Cardiac septum (tissue), 1 donor: ENCODE measurements around the gene CASZ1. TPM values are rescaled to one million over a fixed set of nuclear protein-coding genes. Genes with fewer than 3 reads are reported as not detected.

ENCODE experiments used
- DNase-seq: peaks from one replicate; pipeline ENCODE4 v3.0.0-alpha.2; 2020; ENCODE audit warnings: low spot score
- intact Hi-C: fragments of 100-400 bp; cut with DNase I; formaldehyde crosslinking; loops from one replicate; pipeline ENCODE4 v1.14.0; 2022
- total RNA-seq: library from RNA; stranded (reverse); fragmentation: NEBNext Ultra II Directional; extraction: Animal tissue kit (Norgen Biotek cat#: 25700); gene quantifications from one replicate; pipeline ENCODE4 v1.2.1, GENCODE V29; 2021
- donor health status: DM: no; HTN: no; CAD: no.

Gene CASZ1
- total RNA-seq, 1 donor from 2014 or later = 82.0 TPM

- intact Hi-C loops = loop anchor here (5.0 kb wide), 1 partner anchor 49 kb away; no protein-coding TSS in a partner anchor
- DNase-seq = no peak
These were observed 58.1 kb downstream of the CASZ1 start for GRCh38 chr1:10738061-10739058.

- intact Hi-C loops = loop anchor here (5.0 kb wide), 1 partner anchor 50 kb away; no protein-coding TSS in a partner anchor
- DNase-seq = no peak
These were observed 58.8 kb downstream of the CASZ1 start for GRCh38 chr1:10737651-10738050.

GRCh38 chr1:10736634-10737586 is 59.5 kb downstream of the CASZ1 start:
- intact Hi-C loops = loop anchor here (5.0 kb wide), 1 partner anchor 50 kb away; no protein-coding TSS in a partner anchor

GRCh38 chr1:10735563-10736305 is 60.7 kb downstream of the CASZ1 start:
- no peak for DNase-seq
- intact Hi-C loops = loop anchor here (5.0 kb wide), 1 partner anchor 52 kb away; no protein-coding TSS in a partner anchor

More at GRCh38 chr1:10736634-10737586, 59.5 kb downstream of the CASZ1 start:
- no peak for DNase-seq

GRCh38 chr1:10734962-10735544 is 61.4 kb downstream of the CASZ1 start:
- intact Hi-C loops = loop anchor here (5.0 kb wide), 1 partner anchor 52 kb away; no protein-coding TSS in a partner anchor
- DNase-seq = no peak

- DNase-seq = no peak
- intact Hi-C loops = no loop called here
These were observed 62.1 kb downstream of the CASZ1 start for GRCh38 chr1:10734375-10734774.

GRCh38 chr1:10733474-10734366 is 62.7 kb downstream of the CASZ1 start:
- DNase-seq = no peak
- intact Hi-C loops = no loop called here

GRCh38 chr1:10730985-10731384 is 65.5 kb downstream of the CASZ1 start:
- intact Hi-C loops = no loop called here
- DNase-seq = no peak

- no peak for DNase-seq
- intact Hi-C loops = loop anchor here (10.0 kb wide), 1 partner anchor 136 kb away; no protein-coding TSS in a partner anchor
These were observed 67.6 kb downstream of the CASZ1 start for GRCh38 chr1:10728595-10729410.

- intact Hi-C loops = loop anchor here (10.0 kb wide), 1 partner anchor 137 kb away; no protein-coding TSS in a partner anchor
- DNase-seq = no peak
These were observed 68.7 kb downstream of the CASZ1 start for GRCh38 chr1:10727751-10728232.

GRCh38 chr1:10726355-10726754 is 70.1 kb downstream of the CASZ1 start:
- intact Hi-C loops = loop anchor here (10.0 kb wide), 1 partner anchor 138 kb away; no protein-coding TSS in a partner anchor

GRCh38 chr1:10724948-10725847 is 71.2 kb downstream of the CASZ1 start:
- no peak for DNase-seq
- intact Hi-C loops = loop anchor here (10.0 kb wide), 1 partner anchor 140 kb away; no protein-coding TSS in a partner anchor

More at GRCh38 chr1:10726355-10726754, 70.1 kb downstream of the CASZ1 start:
- DNase-seq = peak; percentile 84

GRCh38 chr1:10724511-10724910 is 71.9 kb downstream of the CASZ1 start:
- no peak for DNase-seq
- intact Hi-C loops = loop anchor here (10.0 kb wide), 1 partner anchor 140 kb away; no protein-coding TSS in a partner anchor

GRCh38 chr1:10724052-10724494 is 72.4 kb downstream of the CASZ1 start:
- peak; percentile 85 for DNase-seq
- intact Hi-C loops = loop anchor here (10.0 kb wide), 1 partner anchor 141 kb away; no protein-coding TSS in a partner anchor

GRCh38 chr1:10723317-10723716 is 73.1 kb downstream of the CASZ1 start:
- no peak for DNase-seq

More at GRCh38 chr1:10723317-10723716, 73.1 kb downstream of the CASZ1 start:
- intact Hi-C loops = loop anchor here (10.0 kb wide), 1 partner anchor 141 kb away; no protein-coding TSS in a partner anchor
